GM18861 (cell line): Measurements from ENCODE around the gene ELMOD1.
"Not testable (repeated sequence)": the region's sequence is repeated elsewhere in the genome, so short reads cannot be mapped to it uniquely, and the experiment has no call there.

ENCODE experiments used
- ATAC-seq: cut with Tn5 transposase; IDR thresholded peaks from one replicate; pipeline ENCODE4 v1.9.1; 2021; ENCODE audit not compliant: unreplicated experiment

The ELMOD1 gene

GRCh38 chr11:107590460-107591377 lies at the start of gene ELMOD1:
TSS of gene ELMOD1 (plus strand) at chr11:107591147. CDS start at chr11:107618190, 27,043 bp downstream.
- no peak for ATAC-seq

- no peak for ATAC-seq
These were observed 45.8 kb upstream of the ELMOD1 start for GRCh38 chr11:107545101-107545514.

- no peak for ATAC-seq
These were observed 43.0 kb upstream of the ELMOD1 start for GRCh38 chr11:107547961-107548360.

GRCh38 chr11:107549253-107549953 lies 41.5 kb upstream of the ELMOD1 start:
- ATAC-seq, result peak; percentile 62

GRCh38 chr11:107549954-107550285 lies 41.0 kb upstream of the ELMOD1 start:
- ATAC-seq, result no peak

- no peak for ATAC-seq
These were observed 40.6 kb upstream of the ELMOD1 start for GRCh38 chr11:107550304-107550703.

GRCh38 chr11:107561688-107562087 lies 29.3 kb upstream of the ELMOD1 start:
- ATAC-seq, result no peak

- no peak for ATAC-seq
These were observed 28.2 kb upstream of the ELMOD1 start for GRCh38 chr11:107562647-107563208.

GRCh38 chr11:107563702-107564101 lies 27.2 kb upstream of the ELMOD1 start:
- ATAC-seq, result peak; percentile 30

- ATAC-seq, result peak; percentile 8
These were observed 26.1 kb upstream of the ELMOD1 start for GRCh38 chr11:107564877-107565218.

- peak; percentile 54 for ATAC-seq
These were observed 25.6 kb upstream of the ELMOD1 start, which contains the start of gene ALKBH8 for GRCh38 chr11:107565219-107565937. TSS of gene ALKBH8 (minus strand) at chr11:107565735. CDS start at chr11:107560893, 4,842 bp downstream.

GRCh38 chr11:107565955-107566501 lies 24.9 kb upstream of the ELMOD1 start:
- not testable (repeated sequence) for ATAC-seq

- ATAC-seq, result no peak
These were observed 24.4 kb upstream of the ELMOD1 start for GRCh38 chr11:107566569-107566968.

GRCh38 chr11:107567739-107568335 lies 23.1 kb upstream of the ELMOD1 start:
- no peak for ATAC-seq

GRCh38 chr11:107570015-107570414 lies 20.9 kb upstream of the ELMOD1 start:
- no peak for ATAC-seq

GRCh38 chr11:107573438-107573837 lies 17.5 kb upstream of the ELMOD1 start:
- ATAC-seq, result no peak

GRCh38 chr11:107576497-107577345 lies 14.2 kb upstream of the ELMOD1 start:
- ATAC-seq, result peak; percentile 49

GRCh38 chr11:107577346-107577711 lies 13.6 kb upstream of the ELMOD1 start:
- ATAC-seq, result no peak

- not testable (repeated sequence) for ATAC-seq
These were observed 11.8 kb upstream of the ELMOD1 start for GRCh38 chr11:107579169-107579568.

GRCh38 chr11:107581147-107581546 lies 9.8 kb upstream of the ELMOD1 start:
- ATAC-seq, result no peak
